ENCODE data around the gene FOSB.

Gene FOSB

GRCh38 chr19:45442778-45443461, 24.9 kb upstream of the FOSB start:
- no peak for TF ChIP-seq CTCF (IDR thresholded peaks at IDR 0.05; ENCODE audit: control insufficient read depth, extremely low read depth, insufficient read depth)
- no peak for DNase-seq (ENCODE audit: low read depth)
- H3K4me3 ChIP-seq (ENCODE audit: low read depth, low read length): peak overlapping the region; percentile 56

DNA sequence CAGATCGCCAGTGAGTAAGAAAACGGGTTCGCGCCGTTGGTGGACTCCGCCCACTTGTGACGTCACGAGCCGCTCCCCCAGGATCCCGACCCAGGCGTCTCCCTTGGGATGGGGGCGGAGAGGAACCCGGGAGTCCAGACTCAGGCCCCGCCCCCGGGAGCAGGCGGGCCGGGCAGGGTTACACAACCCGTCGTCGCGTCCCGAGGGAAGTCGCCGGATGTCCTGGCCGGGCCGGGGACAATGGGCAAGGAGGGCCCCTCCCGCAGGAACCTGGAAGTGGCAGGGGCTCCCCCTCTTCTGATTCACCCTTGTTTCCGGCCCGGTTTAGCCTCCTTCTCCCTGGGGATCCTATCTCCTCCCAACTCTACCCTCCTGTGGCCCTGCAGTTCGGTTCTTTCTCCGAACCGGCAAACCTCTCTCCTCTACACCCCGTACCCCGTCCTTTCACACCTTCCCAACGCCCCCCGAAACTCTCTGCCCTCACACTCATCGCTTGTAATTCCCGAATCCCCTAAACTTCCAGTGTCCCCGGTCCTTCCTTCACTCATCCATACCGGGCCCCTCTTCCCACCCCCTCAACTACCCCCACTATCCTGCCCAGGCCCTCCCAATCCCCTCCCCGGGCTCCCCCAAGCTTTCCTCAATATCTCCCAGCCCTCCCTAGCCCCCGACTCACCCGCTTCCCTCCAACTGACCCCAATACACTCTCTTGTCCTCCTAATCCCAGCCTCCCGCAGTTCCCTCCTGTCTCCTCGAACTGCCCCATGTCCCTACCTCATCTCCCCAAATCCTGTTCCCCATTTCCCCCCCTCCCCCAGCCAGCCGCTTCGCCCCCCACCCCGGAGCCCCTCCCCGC, 24.1 kb upstream of the FOSB start:
- TF ChIP-seq CTCF (IDR thresholded peaks at IDR 0.05; ENCODE audit: control insufficient read depth, extremely low read depth, insufficient read depth): no peak
- DNase-seq (ENCODE audit: low read depth): no peak
- H3K4me3 ChIP-seq (ENCODE audit: low read depth, low read length): peak overlapping the region; percentile 56

DNA sequence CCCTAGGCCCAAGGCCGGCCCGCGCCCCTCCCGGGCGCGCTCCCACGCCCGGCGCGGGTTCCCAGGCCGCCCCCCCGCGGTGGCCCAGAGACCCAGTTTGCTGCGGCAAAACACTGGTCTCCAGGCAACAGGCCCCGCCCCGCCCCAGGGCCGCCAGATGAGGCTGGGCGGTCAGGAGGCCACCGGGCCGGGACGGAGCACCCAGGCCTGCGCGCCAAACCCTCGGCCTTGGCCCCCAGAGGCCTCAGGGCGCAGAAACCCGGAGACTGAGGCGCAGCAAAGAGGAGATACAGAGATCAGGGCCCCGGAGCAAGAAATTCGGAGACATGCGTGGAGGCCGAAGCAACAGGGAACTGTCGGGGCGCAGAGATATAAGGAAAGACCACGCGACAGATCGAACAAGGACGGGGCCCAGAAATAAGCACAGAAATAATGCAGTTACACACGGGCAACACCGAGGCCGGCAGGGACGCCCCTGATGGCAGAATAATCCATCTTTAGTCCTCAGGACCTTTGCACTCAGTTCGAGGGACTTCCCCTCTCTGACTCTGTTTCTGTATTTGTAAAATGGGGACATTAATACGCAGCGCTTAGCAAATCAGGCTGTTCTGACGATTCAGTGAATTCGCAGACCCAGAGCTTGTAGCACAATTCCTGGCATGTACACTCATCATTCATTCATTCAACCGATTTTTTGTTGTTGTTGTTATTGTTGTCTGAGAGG, 23.3 kb upstream of the FOSB start:
- DNase-seq (ENCODE audit: low read depth): no peak
- TF ChIP-seq CTCF (IDR thresholded peaks at IDR 0.05; ENCODE audit: control insufficient read depth, extremely low read depth, insufficient read depth): no peak
- peak overlapping the region; percentile 25 for H3K4me3 ChIP-seq (ENCODE audit: low read depth, low read length)

DNA sequence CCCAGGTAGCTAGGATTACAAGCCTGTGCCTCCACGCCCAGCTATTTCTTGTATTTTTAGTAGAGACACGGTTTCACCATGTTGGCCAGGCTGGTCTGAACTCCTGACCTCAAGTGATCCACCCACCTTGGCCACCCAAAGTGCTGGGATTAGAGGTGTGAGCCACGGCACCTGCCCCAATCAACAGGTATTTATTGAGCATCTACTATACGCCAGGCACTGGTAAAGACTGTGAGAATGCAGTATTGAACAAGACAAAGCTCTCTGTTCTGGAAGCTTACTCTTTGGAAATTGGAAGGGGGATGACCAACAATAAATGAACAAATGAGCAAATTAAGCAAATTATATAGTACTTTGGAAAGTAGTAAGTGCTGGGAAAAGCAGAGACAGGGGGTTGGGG, 22.7 kb upstream of the FOSB start:
- DNase-seq (ENCODE audit: low read depth): no peak
- TF ChIP-seq CTCF (IDR thresholded peaks at IDR 0.05; ENCODE audit: control insufficient read depth, extremely low read depth, insufficient read depth): no peak
- no peak overlapping the region for H3K4me3 ChIP-seq (ENCODE audit: low read depth, low read length)

DNA sequence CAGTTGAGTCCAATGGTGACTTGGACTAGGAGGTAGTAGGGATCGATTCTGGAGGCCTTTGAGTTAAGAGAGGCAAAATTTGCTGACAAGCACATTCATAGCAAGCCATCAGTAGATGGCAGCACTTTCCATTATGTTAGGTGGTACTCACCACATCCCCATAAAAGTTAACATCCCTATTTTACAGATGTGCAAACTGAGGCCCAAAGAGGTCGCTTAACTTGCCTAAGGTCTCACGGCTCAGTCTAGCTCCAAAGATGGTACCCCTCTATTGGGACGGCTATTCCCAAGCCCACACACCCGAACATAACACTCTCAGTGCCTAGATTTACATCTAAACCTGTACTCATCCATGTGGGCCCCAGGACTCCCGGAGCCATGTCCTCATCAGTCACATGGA, 21.5 kb upstream of the FOSB start:
- H3K4me3 ChIP-seq (ENCODE audit: low read depth, low read length): no peak overlapping the region
- peak; percentile 20; the same call in 1 of the 2 replicates for TF ChIP-seq CTCF (IDR thresholded peaks at IDR 0.05; ENCODE audit: control insufficient read depth, extremely low read depth, insufficient read depth)
- DNase-seq (ENCODE audit: low read depth): no peak

DNA sequence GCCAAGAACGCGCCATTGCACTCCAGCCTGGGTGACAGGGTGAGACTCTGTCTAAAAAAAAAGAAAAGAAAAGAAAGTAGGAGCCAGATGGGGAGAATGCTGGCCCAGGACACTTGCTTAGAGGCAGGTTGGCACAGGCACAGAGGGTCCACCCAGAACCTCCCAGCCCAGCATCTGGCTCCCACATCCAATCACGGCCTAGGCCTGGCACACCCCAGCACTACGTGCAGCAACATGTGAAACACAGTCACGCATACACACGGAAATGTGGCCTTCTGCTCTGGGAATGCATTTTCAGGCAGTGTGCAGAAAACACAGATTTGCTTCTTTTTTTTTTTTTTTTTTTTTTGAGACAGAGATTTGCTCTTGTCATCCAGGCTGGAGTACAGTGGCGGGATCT, 20.9 kb upstream of the FOSB start:
- no peak for DNase-seq (ENCODE audit: low read depth)
- H3K4me3 ChIP-seq (ENCODE audit: low read depth, low read length): no peak overlapping the region
- no peak for TF ChIP-seq CTCF (IDR thresholded peaks at IDR 0.05; ENCODE audit: control insufficient read depth, extremely low read depth, insufficient read depth)

Data from LNCaP clone FGC (cell line).